ENCODE data around the gene CFAP74. TPM values are rescaled to one million over a fixed set of nuclear protein-coding genes. Genes with fewer than 3 reads are reported as not detected.

Gene CFAP74
- total and polyA plus RNA-seq, 2 of the 13 experiments (the other 11 are each of a cell fraction or from before 2014, with no cell fraction given) = 0.27 to 0.62 TPM

DNA sequence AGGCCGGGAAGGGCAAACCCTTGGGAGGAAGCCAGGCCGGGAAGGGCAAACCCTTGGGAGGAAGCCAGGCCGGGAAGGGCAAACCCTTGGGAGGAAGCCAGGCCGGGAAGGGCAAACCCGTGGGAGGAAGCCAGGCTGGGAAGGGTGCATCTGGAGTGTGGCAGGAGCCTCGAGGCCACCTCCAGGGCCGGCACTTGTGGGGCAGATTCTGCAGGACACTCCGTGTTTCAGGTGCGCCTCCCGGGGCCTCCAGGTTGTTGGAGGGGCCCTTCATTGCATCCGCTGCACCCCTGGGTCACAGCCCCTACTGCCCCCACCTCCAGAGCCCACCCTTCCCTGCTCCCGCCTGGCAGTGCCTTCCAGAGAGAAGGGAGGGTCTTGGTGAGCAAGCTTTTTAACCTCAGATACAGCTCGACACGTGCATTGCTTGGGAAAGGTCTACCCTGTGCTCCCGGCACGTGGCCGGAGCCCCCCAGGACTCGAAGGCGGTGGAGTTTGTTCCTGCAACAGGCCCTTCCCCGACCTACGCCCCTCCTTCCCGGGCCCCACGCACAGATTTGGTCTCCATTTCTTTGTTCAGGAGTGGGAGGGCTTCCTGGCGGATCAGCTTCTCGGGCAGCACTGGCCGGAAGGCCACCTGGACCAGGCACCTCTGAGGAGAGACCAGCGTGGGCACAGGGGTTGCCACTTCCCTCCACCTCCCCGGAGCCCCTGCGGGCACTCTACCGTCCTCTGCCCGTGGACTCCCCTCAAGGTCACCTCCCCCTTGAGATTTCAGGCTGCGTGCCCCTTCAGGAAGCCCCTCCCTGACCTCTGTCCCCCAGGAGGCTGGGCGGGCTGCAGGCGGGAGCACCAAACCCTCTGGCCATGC, 75.1 kb downstream of the CFAP74 start (continued):
- TF ChIP-seq HNRNPLL (IDR thresholded peaks at IDR 0.05; ENCODE audit: low read depth, low read length, poor library complexity, severe bottlenecking) = no peak
- no peak for TF ChIP-seq ZNF841 (CRISPR knock-in tag; IDR thresholded peaks at IDR 0.05; ENCODE audit: borderline replicate concordance)
- TF ChIP-seq, protein P1, sequence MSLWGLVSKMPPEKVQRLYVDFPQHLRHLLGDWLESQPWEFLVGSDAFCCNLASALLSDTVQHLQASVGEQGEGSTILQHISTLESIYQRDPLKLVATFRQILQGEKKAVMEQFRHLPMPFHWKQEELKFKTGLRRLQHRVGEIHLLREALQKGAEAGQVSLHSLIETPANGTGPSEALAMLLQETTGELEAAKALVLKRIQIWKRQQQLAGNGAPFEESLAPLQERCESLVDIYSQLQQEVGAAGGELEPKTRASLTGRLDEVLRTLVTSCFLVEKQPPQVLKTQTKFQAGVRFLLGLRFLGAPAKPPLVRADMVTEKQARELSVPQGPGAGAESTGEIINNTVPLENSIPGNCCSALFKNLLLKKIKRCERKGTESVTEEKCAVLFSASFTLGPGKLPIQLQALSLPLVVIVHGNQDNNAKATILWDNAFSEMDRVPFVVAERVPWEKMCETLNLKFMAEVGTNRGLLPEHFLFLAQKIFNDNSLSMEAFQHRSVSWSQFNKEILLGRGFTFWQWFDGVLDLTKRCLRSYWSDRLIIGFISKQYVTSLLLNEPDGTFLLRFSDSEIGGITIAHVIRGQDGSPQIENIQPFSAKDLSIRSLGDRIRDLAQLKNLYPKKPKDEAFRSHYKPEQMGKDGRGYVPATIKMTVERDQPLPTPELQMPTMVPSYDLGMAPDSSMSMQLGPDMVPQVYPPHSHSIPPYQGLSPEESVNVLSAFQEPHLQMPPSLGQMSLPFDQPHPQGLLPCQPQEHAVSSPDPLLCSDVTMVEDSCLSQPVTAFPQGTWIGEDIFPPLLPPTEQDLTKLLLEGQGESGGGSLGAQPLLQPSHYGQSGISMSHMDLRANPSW (CRISPR knock-in tag; IDR thresholded peaks at IDR 0.05; ENCODE audit: borderline replicate concordance) = no peak
- TF ChIP-seq ZNF121 (CRISPR knock-in tag; IDR thresholded peaks at IDR 0.05) = no peak

DNA sequence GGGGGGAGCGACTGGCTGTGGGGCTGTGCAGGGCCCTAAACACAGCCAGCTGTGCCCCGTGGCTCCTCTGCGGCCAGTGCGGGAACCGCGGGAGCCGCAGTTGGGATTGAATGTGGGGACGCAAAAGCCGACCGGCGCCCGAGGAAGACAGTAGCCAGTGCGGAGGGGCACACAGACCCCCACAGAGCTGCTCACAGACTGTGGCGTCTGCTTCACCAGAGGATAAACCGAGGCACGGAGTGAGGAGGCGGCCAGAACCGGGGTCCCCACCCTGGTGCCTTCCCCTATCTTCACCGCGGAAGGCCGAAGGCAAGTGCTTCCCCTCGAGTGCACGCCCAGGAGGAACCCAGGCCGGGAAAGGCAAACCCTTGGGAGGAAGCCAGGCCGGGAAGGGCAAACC, 75.8 kb downstream of the CFAP74 start:
- Histone ChIP-seq H3K79me2 (ENCODE audit: insufficient read depth, low read length) (no peaks in the 10 kb centered on the region), H3K9me3 (ENCODE audit: low read length) (no peaks in the 10 kb centered on the region), H3K27me3 (ENCODE audit: control insufficient read depth in 1 of 2, insufficient read depth in 2 of 2, low read length in 2 of 2) (peaks cover 26 to 47% of the 10 kb centered on the region in 2 experiments; a peak in 4 of 5 replicates), H3K9ac (ENCODE audit: insufficient read depth, low read depth, low read length) (no peak overlapping the region), H3K4me3 (replicated peaks in 1 of 3; ENCODE audit: insufficient read depth in 1 of 3, low read depth in 2 of 3, low read length in 3 of 3) (no peak overlapping the region), H2AFZ (ENCODE audit: low read length) (no peak overlapping the region), H3K27ac (ENCODE audit: extremely low read length, insufficient read depth, low read length) (no peak overlapping the region), H4K20me1 (ENCODE audit: insufficient read depth, low read length) (no peaks in the 10 kb centered on the region), H3K4me2 (ENCODE audit: low read depth, low read length) (no peak overlapping the region), H3K36me3 (replicated peaks in 1 of 2; ENCODE audit: control insufficient read depth in 1 of 2, insufficient read depth in 2 of 2, low read length in 2 of 2) (no peaks in the 10 kb centered on the region), H3K4me1 (ENCODE audit: insufficient read depth, low read length) (peaks cover 36% of the 10 kb centered on the region)
- POLR2A ChIA-PET = no interaction called here
- WGBS (ENCODE audit: low lambda C conversion rate) = 59% methylated on average over 14 of the region's 25 CpGs
- in situ Hi-C loops (cut with HindIII; ENCODE audit: extremely low pct_ligation_motif_present, low pct_unique_long_range_greater_than_20kb) (no loop called here), intact Hi-C loops (cut with micrococcal nuclease; ENCODE audit: unreplicated experiment) (no loop called here)
- no peak for ATAC-seq
- CTCF ChIA-PET (ENCODE audit: low intra/inter-chr PET ratio, low total read pairs) = no interaction called here
- BruUV-seq (replicated peaks) = no TSS peak
- no peak for DNase-seq (ENCODE audit: low spot score)
- no peak for FAIRE-seq
- TF ChIP-seq, protein P2, sequence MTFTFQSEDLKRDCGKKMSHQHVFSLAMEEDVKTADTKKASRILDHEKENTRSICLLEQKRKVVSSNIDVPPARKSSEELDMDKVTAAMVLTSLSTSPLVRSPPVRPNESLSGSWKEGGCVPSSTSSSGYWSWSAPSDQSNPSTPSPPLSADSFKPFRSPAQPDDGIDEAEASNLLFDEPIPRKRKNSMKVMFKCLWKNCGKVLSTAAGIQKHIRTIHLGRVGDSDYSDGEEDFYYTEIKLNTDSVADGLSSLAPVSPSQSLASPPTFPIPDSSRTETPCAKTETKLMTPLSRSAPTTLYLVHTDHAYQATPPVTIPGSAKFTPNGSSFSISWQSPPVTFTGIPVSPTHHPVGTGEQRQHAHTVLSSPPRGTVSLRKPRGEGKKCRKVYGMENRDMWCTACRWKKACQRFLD (CRISPR knock-in tag; IDR thresholded peaks at IDR 0.05; ENCODE audit: borderline replicate concordance) = no peak
- TF ChIP-seq CREM (IDR thresholded peaks at IDR 0.05) (no peak), CREM (CRISPR knock-in tag; IDR thresholded peaks at IDR 0.05) (no peak), ZNF260 (CRISPR knock-in tag; IDR thresholded peaks at IDR 0.05; ENCODE audit: borderline replicate concordance, low read depth) (no peak), BCL6 (CRISPR knock-in tag; IDR thresholded peaks at IDR 0.05) (no peak)
- TF ChIP-seq, protein P3, sequence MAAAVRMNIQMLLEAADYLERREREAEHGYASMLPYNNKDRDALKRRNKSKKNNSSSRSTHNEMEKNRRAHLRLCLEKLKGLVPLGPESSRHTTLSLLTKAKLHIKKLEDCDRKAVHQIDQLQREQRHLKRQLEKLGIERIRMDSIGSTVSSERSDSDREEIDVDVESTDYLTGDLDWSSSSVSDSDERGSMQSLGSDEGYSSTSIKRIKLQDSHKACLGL (CRISPR knock-in tag; IDR thresholded peaks at IDR 0.05) = no peak

All from HepG2 (cell line).